SHP77 treated with DMSO at 0.1 percent for 48 hours (cell line): ENCODE data around the gene MID1.

Experiments
- DNase-seq: peaks from one replicate; lab custom pipeline; 2025; lab: John Stamatoyannopoulos, UW

Gene MID1

DNA sequence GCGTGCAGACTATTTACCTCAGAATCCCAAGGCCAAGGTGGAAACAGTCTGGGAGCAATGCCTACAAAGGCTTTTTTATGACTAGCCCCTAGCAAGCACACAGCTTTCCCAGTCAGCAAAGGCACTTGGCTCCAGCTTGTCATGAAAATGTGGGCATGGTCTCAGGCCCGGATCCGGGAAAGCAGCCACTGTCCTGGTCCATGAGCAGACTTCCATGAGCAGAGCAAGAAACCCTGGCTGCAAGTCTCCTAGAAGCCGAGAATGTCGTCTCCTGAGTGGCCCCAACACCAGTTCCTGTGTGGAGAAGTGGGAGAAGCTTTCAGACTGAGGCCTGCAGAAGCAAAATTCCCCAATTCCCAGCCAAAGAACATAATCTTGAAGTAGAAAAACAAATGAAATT lies 190.5 kb downstream of the MID1 start:
- DNase-seq: no peak

- no peak for DNase-seq
Measured at GRCh38 chrX:10427249-10427648, 193.1 kb downstream of the MID1 start.

GRCh38 chrX:10423716-10424115 lies 196.7 kb downstream of the MID1 start:
- DNase-seq: no peak

GRCh38 chrX:10420134-10420533 lies 200.3 kb downstream of the MID1 start:
- DNase-seq: no peak

- no peak for DNase-seq
Measured at GRCh38 chrX:10416424-10416823, 204.0 kb downstream of the MID1 start.

DNA sequence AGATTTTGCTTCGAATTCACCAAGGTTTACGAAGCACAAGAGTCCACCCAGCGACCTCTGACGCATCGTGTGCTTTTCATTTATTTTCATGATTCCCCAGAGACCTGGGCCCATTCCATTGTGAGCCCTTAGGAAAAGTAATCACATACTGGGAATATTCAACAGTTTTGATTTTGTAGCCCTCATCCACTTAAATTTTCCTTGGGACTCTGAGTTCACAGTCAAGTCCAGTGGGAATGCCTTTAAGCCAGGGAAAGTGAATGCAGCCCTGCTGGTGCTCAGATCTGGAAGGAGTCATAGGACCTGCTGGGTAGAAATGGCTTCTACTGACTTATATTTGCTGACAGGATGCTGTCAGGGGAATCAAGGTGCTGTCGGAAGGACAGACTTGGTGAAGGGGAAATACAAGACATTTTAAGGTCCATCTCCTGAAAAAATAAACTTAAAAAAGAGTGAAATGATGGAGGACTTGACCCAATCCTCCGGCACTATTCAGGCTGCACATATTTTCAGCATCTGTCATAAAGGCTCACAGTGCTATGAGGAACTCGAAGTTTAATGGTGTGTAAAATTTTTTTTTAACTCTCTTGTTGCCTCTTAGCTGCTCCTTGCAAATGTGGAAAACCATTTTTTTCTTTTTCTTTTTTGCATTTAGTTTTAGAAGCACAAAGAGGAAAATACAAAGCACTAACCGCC lies 204.9 kb downstream of the MID1 start:
- no peak for DNase-seq

- no peak for DNase-seq
Measured at GRCh38 chrX:10414862-10415261, 205.5 kb downstream of the MID1 start.

GRCh38 chrX:10414156-10414824 lies 206.1 kb downstream of the MID1 start:
- no peak for DNase-seq

DNA sequence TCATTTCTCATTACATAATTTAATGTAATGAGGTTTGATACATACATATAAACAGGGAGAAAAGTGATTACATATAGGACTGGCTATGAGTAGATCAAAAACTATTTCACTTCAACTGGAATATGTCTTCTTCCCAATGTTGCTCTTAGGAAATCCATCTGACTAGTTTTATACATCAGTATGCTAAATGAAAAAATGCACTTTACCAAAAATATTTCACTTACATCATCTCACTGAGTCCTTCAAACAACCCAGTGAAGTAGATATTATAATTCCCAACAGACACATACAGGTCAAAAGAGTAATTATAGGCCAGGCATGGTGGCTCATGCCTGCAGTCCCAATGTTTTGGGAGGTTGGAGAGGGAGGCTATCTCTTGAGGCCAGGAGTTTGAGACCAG lies 215.9 kb downstream of the MID1 start:
- no peak for DNase-seq

- no peak for DNase-seq
Measured at GRCh38 chrX:10401239-10401638, 219.1 kb downstream of the MID1 start.

GRCh38 chrX:10399043-10399741 lies 221.2 kb downstream of the MID1 start:
- DNase-seq: no peak

- no peak for DNase-seq
Measured at GRCh38 chrX:10398215-10398614, 222.2 kb downstream of the MID1 start.

DNA sequence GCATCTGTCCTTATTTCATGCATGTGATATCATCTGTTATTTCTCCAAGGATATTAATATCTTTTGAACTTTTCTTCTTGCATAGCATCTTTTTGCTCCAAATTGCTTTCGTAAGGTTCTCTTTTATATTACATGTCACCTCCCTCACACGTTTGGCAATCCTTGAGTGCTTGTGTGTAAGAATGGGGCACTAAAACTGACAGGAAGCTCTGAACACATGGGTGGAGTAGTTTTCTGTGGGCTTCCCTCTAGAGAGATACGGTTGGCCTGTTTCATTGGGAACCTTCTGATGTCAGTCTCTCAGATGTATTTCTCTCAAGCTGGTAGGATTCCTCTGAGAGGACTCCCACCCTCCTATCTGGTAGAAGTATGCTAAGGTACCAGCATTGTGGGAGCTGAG lies 223.0 kb downstream of the MID1 start:
- DNase-seq: no peak

DNA sequence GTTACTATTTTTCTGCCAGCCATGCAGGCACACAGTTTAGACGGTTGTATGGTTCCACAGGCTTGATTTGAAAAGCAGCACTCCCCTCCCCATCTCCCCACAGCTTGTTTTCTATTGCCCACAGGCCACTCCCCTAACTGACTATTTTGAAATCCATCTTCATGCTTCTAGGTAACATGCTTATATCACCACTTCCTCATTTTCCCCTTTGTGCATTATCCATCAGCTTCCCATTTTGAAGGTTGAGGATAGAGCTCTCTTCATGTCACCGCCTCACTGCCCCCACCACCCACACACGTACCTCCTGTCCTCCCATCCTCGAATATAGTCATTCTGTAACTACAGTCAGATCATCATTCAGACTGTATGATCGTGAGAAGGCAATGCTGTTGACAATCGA lies 224.7 kb downstream of the MID1 start:
- DNase-seq: no peak
